Hindlimb muscle (tissue), 1 donor: ENCODE data around the gene CDKAL1. TPM values are rescaled to one million over a fixed set of nuclear protein-coding genes. Genes with fewer than 3 reads are reported as not detected.
"Not testable (repeated sequence)": the region's sequence is repeated elsewhere in the genome, so short reads cannot be mapped to it uniquely, and the experiment has no call there.

Experiments
- DNase-seq: peaks from one replicate; pipeline ENCODE4 v3.0.0-alpha.2; 2013
- polyA plus RNA-seq: library from polyadenylated mRNA; unstranded; fragments of 120-200 nt; gene quantifications from one replicate; pipeline ENCODE4 v1.2.1, GENCODE V29; 2013; ENCODE audit not compliant: insufficient read length

CDKAL1 gene
- polyA plus RNA-seq, 1 donor, result 13.2 TPM

- DNase-seq, result no peak
Measured at GRCh38 chr6:20642441-20642840, 108.2 kb downstream of the CDKAL1 start.

- no peak for DNase-seq
Measured at GRCh38 chr6:20644667-20645370, 110.6 kb downstream of the CDKAL1 start.

GRCh38 chr6:20645572-20645971 is 111.3 kb downstream of the CDKAL1 start:
- not testable (repeated sequence) for DNase-seq

GRCh38 chr6:20647585-20647984 is 113.3 kb downstream of the CDKAL1 start:
- no peak for DNase-seq

GRCh38 chr6:20649696-20650470 is 115.6 kb downstream of the CDKAL1 start:
- not testable (repeated sequence) for DNase-seq

- no peak for DNase-seq
Measured at GRCh38 chr6:20652299-20653084, 118.2 kb downstream of the CDKAL1 start.

- DNase-seq, result no peak
Measured at GRCh38 chr6:20653085-20653479, 118.8 kb downstream of the CDKAL1 start.

GRCh38 chr6:20655317-20655716 is 121.1 kb downstream of the CDKAL1 start:
- DNase-seq, result no peak

- DNase-seq, result no peak
Measured at GRCh38 chr6:20657274-20657800, 123.1 kb downstream of the CDKAL1 start.

- no peak for DNase-seq
Measured at GRCh38 chr6:20658053-20658452, 123.8 kb downstream of the CDKAL1 start.

- DNase-seq, result no peak
Measured at GRCh38 chr6:20658516-20658915, 124.3 kb downstream of the CDKAL1 start.

- no peak for DNase-seq
Measured at GRCh38 chr6:20660534-20660933, 126.3 kb downstream of the CDKAL1 start.

GRCh38 chr6:20661721-20662120 is 127.5 kb downstream of the CDKAL1 start:
- DNase-seq, result no peak

- DNase-seq, result no peak
Measured at GRCh38 chr6:20664250-20664649, 130.0 kb downstream of the CDKAL1 start.

GRCh38 chr6:20665290-20665689 is 131.0 kb downstream of the CDKAL1 start:
- DNase-seq, result no peak

GRCh38 chr6:20669571-20670314 is 135.5 kb downstream of the CDKAL1 start:
- no peak for DNase-seq

- DNase-seq, result no peak
Measured at GRCh38 chr6:20670750-20671149, 136.5 kb downstream of the CDKAL1 start.

- DNase-seq, result no peak
Measured at GRCh38 chr6:20672038-20672437, 137.8 kb downstream of the CDKAL1 start.

- DNase-seq, result no peak
Measured at GRCh38 chr6:20673458-20673857, 139.2 kb downstream of the CDKAL1 start.

- no peak for DNase-seq
Measured at GRCh38 chr6:20674664-20675063, 140.4 kb downstream of the CDKAL1 start.

GRCh38 chr6:20678831-20679352 is 144.6 kb downstream of the CDKAL1 start:
- no peak for DNase-seq

- DNase-seq, result no peak
Measured at GRCh38 chr6:20680697-20681165, 146.5 kb downstream of the CDKAL1 start.
